GM18507 (cell line): ENCODE measurements around the gene PIP4K2C.
"Not testable (repeated sequence)": the region's sequence is repeated elsewhere in the genome, so short reads cannot be mapped to it uniquely, and the experiment has no call there.

Experiments
- DNase-seq: peaks from one replicate; pipeline ENCODE4 v3.0.0; 2011; ENCODE audit warnings: low read depth; ENCODE audit not compliant: insufficient read length; ENCODE audit errors: extremely low spot score
- FAIRE-seq: peaks from 2 replicates; lab custom pipeline; 2011; peaks lifted over from hg19 to GRCh38; lab: Jason Lieb, UNC

Gene PIP4K2C

GRCh38 chr12:57629897-57630471 is 39.0 kb downstream of the PIP4K2C start:
- FAIRE-seq: no peak
- DNase-seq: no peak

- no peak for DNase-seq
- FAIRE-seq: no peak
These were observed 40.0 kb downstream of the PIP4K2C start for GRCh38 chr12:57630891-57631433.

DNA sequence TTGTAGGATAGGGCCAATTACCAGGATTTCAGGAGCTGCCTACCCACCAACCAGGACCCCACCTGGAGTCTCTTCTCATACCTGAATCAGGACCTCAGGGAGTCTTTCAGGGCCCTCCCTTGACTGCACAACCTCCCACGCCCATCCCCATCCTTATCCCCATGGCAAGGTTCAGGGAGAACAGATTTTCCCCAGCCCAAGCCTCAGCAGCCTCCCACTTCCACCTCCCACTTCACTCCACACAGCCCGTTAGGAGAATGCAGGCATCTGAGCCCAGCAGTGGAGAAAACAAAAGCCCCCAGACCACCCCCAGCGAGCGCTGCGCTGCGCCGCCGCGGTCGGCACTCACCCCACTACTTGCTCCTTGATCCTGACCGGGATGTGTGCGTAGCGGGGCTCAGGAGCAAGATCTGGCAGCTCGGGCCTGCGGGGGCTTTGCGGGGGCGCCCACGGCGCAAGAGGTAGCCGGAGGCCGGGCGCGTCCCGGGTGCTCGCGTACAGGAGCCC is 40.6 kb downstream of the PIP4K2C start:
- FAIRE-seq (no peak), DNase-seq (no peak)

DNA sequence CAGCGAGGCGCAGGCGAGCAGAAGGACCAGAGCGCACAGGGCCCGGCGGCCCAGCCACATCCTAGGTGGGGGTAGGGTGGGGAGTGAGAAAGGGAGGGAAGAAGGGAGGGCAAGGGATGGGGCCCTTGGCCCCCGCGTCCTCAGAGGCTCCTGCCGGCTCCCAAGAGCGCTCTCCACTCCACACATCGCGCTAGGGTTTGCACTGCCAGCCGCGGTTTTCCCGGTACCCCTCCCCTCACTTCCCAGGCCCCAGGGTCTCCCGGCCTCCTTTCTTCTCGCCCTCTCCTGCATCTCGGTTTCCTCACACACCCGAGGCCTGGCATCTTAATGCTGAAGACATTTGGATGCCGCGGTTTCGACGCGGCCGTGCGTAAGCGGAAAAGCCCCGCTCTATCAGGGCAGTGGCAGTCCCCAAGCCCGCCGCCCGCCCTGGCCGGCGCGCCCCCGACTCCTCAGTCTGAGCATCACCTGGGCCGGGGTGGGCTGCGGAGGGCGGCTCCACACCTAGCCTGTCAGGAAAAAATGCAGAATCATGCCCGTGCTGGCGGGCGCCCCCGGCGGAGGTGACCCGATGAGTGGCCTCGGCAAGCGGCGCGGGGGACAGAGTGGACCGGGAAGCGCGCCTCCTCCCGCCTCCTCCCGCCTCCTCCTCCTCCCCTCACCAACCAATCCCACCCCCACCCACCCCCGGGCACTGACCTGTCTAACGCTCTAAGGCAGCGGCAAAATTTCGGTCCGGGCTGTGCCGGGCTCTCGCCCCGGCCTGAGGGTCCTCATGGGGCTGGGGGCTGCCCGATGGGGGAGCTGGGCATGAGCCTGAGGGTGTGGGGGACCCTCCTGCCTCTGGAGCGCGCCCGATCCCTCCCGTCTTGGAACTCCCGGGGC is 41.3 kb downstream of the PIP4K2C start:
- no peak for DNase-seq

DNA sequence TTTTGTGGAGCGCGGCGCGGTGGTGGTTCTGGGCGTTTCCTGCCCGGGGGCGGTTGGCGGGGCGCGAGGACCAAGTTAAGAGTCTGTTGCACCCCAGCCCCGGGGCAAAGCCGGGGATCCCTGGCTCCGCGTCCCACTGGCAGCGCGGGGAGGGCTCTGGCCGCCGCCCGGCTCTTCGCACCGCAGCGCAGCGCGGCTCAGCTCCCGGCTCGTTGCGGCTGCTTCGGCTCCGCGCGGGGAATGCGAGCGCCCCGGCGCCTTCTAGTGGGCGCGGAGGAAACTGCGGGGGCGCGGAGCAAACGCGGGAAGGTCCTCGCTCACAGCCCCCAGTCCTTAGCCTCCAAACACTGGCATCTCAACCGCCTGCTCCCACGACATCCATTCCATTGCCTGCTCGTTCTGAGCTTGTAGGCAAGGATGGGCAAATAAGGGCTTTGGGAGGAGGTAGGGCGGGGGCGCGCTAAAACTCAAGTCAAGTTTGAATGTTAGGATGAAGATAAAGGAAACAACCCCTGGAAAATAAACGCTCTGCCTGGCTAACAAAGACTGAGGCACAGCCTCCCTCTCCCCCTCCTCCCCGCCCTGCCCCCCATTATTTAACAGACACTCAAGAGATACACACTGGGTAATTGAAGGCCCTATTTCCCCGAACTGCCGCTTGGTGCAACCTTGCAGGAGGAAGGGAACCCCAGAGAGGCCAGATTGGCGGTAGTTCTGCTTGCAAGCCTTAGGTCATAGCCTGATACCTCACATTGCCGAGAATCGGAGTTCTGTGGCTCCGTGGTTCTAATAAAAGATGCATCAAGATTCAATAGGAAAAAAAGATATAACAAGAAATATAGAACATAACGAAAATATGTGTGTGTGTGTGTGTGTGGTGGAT is 42.2 kb downstream of the PIP4K2C start, which contains the start of gene B4GALNT1:
TSS of gene B4GALNT1 (minus strand) at position 244 of the 883 bp plus-strand sequence. CDS start 1,069 bp downstream, outside the sequence.
- FAIRE-seq (peak; percentile 52), DNase-seq (peak; percentile 67)

More for the DNA sequence above, 41.3 kb downstream of the PIP4K2C start:
- no peak for FAIRE-seq

- not testable (repeated sequence) for DNase-seq, FAIRE-seq
These were observed 45.7 kb downstream of the PIP4K2C start for GRCh38 chr12:57636731-57637130.

GRCh38 chr12:57637364-57637763 is 46.4 kb downstream of the PIP4K2C start:
- no peak for FAIRE-seq
- DNase-seq: no peak

DNA sequence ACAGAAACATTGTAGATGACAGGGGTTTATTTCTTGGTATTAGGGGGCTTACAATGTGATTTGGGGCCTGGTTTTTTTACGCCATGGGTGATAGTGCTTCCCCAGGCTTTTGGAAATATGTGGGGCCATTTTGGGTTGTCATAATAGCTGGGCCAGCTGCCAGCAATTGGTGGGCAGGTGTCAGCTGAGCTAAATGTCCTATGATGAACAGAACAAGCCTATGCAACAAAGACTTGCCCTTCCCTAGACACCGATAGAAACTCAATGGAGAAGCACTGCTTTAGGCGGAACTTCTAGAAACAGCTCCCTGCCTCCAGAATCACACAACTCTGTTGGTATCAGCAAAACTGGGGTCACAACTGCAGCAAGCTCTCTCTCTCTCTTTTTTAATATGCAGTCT is 47.1 kb downstream of the PIP4K2C start:
- FAIRE-seq: no peak
- DNase-seq: no peak

- no peak for FAIRE-seq
- DNase-seq: no peak
These were observed 49.4 kb downstream of the PIP4K2C start for GRCh38 chr12:57640175-57641042.

DNA sequence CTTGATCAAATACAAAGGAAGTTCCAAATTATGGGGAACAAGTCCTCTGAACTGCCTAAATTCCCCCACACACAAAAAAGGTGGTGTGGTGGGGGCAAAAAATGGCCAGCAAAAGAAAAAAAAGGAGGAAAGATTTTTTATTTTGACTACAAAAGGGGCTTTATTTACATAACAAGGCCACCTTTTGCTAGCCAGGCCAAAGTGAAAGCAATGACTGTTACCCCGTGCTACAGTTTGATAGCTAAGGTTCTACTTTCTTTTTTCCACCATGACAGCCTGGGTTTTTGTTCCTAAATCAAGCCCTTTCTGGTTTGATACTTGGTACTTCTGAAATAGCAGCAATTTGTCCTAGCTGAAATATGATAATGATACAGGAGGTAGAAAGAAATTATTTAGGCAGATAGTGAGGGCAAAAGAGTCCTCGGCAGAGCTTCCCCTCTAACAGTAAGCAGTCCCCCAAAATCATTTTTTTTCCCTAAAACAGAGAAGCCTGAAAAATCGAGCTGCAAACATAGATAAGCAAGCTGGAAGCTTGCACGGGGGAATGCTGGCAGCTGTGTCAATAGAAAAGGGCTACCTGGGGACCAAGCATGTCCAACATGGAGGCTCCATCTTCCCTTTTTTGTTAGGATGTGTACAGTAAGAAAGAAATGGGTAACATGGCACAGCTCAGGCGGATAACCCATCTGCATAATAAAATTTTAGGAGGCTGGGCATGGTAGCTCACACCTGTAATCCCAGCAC is 50.9 kb downstream of the PIP4K2C start:
- DNase-seq: no peak
- no peak for FAIRE-seq

- FAIRE-seq, DNase-seq: not testable (repeated sequence)
These were observed 55.1 kb downstream of the PIP4K2C start for GRCh38 chr12:57645990-57646658.

GRCh38 chr12:57646659-57647049 is 55.7 kb downstream of the PIP4K2C start:
- not testable (repeated sequence) for DNase-seq, FAIRE-seq
